ENCODE data around the gene NKD1. TPM values are rescaled to one million over a fixed set of nuclear protein-coding genes. Genes with fewer than 3 reads are reported as not detected.

Gene NKD1
- total and polyA plus RNA-seq, 2 of the 8 experiments (the other 6 are each of a cell fraction or from before 2014, with no cell fraction given): 0.70 to 4.5 TPM

DNA sequence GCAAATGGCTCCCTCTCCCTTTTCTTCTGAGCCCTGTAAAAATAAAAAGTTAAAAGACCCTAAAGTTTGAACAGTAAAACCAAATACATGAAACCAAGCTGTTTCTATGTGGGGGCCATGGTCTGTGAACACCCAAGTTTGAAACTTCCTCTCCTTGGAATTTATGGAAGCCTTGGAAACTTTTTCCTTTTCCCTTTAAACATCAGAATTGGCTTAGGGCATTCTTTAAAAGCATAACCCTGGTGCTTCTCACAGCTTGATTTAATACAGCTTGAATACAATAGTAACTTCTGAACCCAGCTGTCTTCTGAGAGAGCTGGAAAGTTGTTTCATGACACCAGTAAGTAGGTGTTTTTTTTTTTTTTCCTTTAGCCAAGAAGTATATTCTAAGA is 26.5 kb downstream of the NKD1 start:
- no peak for FAIRE-seq

More for the DNA sequence above, 26.5 kb downstream of the NKD1 start:
- H4K8ac ChIP-seq (ENCODE audit: extremely low read depth, insufficient read depth, low read length): no peak overlapping the region
- TF ChIP-seq YY1 (IDR thresholded peaks at IDR 0.05; ENCODE audit: low read depth, low read length): no peak
- TF ChIP-seq, protein P1, sequence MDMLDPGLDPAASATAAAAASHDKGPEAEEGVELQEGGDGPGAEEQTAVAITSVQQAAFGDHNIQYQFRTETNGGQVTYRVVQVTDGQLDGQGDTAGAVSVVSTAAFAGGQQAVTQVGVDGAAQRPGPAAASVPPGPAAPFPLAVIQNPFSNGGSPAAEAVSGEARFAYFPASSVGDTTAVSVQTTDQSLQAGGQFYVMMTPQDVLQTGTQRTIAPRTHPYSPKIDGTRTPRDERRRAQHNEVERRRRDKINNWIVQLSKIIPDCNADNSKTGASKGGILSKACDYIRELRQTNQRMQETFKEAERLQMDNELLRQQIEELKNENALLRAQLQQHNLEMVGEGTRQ (IDR thresholded peaks at IDR 0.05; ENCODE audit: low read length): no peak
- no peak for TF ChIP-seq SP1 (IDR thresholded peaks at IDR 0.05; ENCODE audit: low read depth, low read length)
- no peak for TF ChIP-seq JUND (IDR thresholded peaks at IDR 0.05; ENCODE audit: low read length)
- TF ChIP-seq PHF8 (conservative IDR thresholded peaks at IDR 0.05; ENCODE audit: low read depth, low read length): no peak
- no peak for TF ChIP-seq SAP30 (IDR thresholded peaks at IDR 0.05; ENCODE audit: insufficient read depth, insufficient replicate concordance, low read length)
- no peak for TF ChIP-seq RFX5 (IDR thresholded peaks at IDR 0.05; ENCODE audit: borderline replicate concordance, low read depth, low read length)
- no peak for TF ChIP-seq NANOG (IDR thresholded peaks at IDR 0.05; ENCODE audit: insufficient read depth, low read depth, low read length, poor library complexity, severe bottlenecking)
- TF ChIP-seq BACH1 (IDR thresholded peaks at IDR 0.05; ENCODE audit: low read length): no peak
- TF ChIP-seq POLR2A (IDR thresholded peaks at IDR 0.05; ENCODE audit: control extremely low read depth in 1 of 2, low read depth in 2 of 2, low read length in 2 of 2): no peak
- TF ChIP-seq, protein P2, sequence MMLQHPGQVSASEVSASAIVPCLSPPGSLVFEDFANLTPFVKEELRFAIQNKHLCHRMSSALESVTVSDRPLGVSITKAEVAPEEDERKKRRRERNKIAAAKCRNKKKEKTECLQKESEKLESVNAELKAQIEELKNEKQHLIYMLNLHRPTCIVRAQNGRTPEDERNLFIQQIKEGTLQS (IDR thresholded peaks at IDR 0.05; ENCODE audit: insufficient read depth, low read depth, low read length): no peak
- TF ChIP-seq CBX5 (IDR thresholded peaks at IDR 0.05; ENCODE audit: low read depth, low read length): no peak
- peaks cover 0 to 6% (median 3%) of the 10 kb centered on the region in 4 experiments; a peak in 2 of 7 replicates for H3K4me1 ChIP-seq (replicated peaks in 1 of 4; ENCODE audit: control insufficient read depth in 3 of 4, insufficient read depth in 4 of 4, low read length in 3 of 4)
- H2BK12ac ChIP-seq (ENCODE audit: low read depth, low read length): no peak overlapping the region
- no peak overlapping the region for H4K91ac ChIP-seq (replicated peaks; ENCODE audit: insufficient read length, low read length)
- H3K23ac ChIP-seq (ENCODE audit: insufficient read length): no peak overlapping the region
- no peak overlapping the region for H3K4ac ChIP-seq (replicated peaks; ENCODE audit: insufficient read length, low read depth, low read length)
- DNase-seq (ENCODE audit: low read depth in 1 of 2, low spot score in 2 of 2): no peak
- no peak overlapping the region for H3K4me2 ChIP-seq (ENCODE audit: insufficient read depth in 1 of 2, low read depth in 2 of 2, low read length in 2 of 2)
- H2AK5ac ChIP-seq (ENCODE audit: low read depth, low read length): no peak overlapping the region
- H3K79me2 ChIP-seq (ENCODE audit: control insufficient read depth in 1 of 2, insufficient read depth in 2 of 2, low read length in 2 of 2): no peaks in the 10 kb centered on the region
- no peak overlapping the region for H3K27ac ChIP-seq (ENCODE audit: low read depth, low read length)
- H3K23me2 ChIP-seq (ENCODE audit: low read depth, low read length): no peaks in the 10 kb centered on the region
- no peak overlapping the region for H2BK120ac ChIP-seq (replicated peaks; ENCODE audit: low read depth, low read length)
- no peak overlapping the region for H3K18ac ChIP-seq (ENCODE audit: extremely low read depth, low read length)
- ChIA-PET CTCF (ENCODE audit: partially characterized antibody) (interaction anchor here (0.7 to 2.6 kb wide), 6 partner anchors 11 to 102 kb away, joined by 3 to 5 read pairs (median 4); no protein-coding TSS in a partner anchor), POLR2A (ENCODE audit: partially characterized antibody) (no interaction called here)
- no peak overlapping the region for H3K14ac ChIP-seq (ENCODE audit: insufficient read length)
- H3K79me1 ChIP-seq (ENCODE audit: low read depth, low read length): no peaks in the 10 kb centered on the region
- H4K20me1 ChIP-seq (replicated peaks in 1 of 2; ENCODE audit: control insufficient read depth in 1 of 2, insufficient read depth in 2 of 2, low read length in 2 of 2): peaks cover 0 to 1% of the 10 kb centered on the region in 2 experiments
- H3K36me3 ChIP-seq (ENCODE audit: control insufficient read depth in 2 of 4, insufficient read depth in 4 of 4, low read length in 3 of 4): no peaks in the 10 kb centered on the region
- no peak overlapping the region for H2BK20ac ChIP-seq (ENCODE audit: low read length)
- no peak overlapping the region for H3K4me3 ChIP-seq (ENCODE audit: extremely low read depth in 1 of 4, insufficient read depth in 2 of 4, low read depth in 3 of 4, low read length in 4 of 4)
- no peak overlapping the region for H3K56ac ChIP-seq (replicated peaks; ENCODE audit: insufficient read length, low read depth, low read length)
- H2BK15ac ChIP-seq (ENCODE audit: low read length): no peak overlapping the region
- no peak overlapping the region for H2BK5ac ChIP-seq (ENCODE audit: low read depth, low read length)
- H2AFZ ChIP-seq (ENCODE audit: low read length): no peak overlapping the region
- no peak overlapping the region for H4K5ac ChIP-seq (ENCODE audit: insufficient read length, low read depth, low read length)
- no peak overlapping the region for H3K9ac ChIP-seq (replicated peaks in 1 of 4; ENCODE audit: extremely low read depth in 1 of 4, low read depth in 3 of 4, low read length in 3 of 4)
- no peaks in the 10 kb centered on the region; a peak in 1 of 7 replicates for H3K27me3 ChIP-seq (replicated peaks in 1 of 4; ENCODE audit: control insufficient read depth in 3 of 4, extremely low read depth in 1 of 4, insufficient read depth in 3 of 4, low read length in 3 of 4)
- H3K9me3 ChIP-seq (ENCODE audit: insufficient read depth in 2 of 2, low read depth in 1 of 2, low read length in 1 of 2): no peaks in the 10 kb centered on the region

Measured in H1 (cell line).